GM18508 (cell line): Measurements from ENCODE around the gene MUC22.
"Not testable (repeated sequence)": the region's sequence is repeated elsewhere in the genome, so short reads cannot be mapped to it uniquely, and the experiment has no call there.

Experiments
- ATAC-seq: cut with Tn5 transposase; IDR thresholded peaks from one replicate; pipeline ENCODE4 v1.9.1; 2021; ENCODE audit warnings: moderate number of reproducible peaks; ENCODE audit not compliant: insufficient read depth, unreplicated experiment

Gene MUC22

DNA sequence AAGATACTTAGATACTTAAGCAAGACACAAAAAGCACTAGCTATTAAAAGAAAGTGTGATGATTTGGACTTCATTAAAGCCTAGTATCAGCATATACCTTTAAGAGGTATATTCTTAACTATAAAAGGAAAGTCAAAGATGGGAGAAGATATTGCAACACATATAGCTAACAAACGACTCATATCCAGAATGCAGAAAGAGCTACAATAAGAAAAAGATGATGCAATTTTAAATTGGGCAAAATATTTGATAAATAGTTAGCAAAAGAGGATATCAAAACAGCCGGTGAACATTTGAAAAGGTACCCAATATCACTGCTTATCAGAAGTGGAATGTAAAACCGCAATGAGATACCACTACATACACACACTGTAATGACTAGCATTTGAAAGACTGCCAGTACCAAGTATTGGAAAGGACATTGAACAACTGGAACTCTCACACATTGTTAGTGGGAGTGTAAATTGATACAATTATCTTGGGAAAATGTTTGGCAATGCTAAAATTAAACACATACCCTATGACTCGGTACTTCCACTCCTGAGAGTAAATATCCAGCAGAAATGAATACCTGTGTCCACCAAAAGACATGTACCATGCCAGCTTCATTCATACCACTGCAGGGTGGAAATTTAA lies 25.7 kb downstream of the MUC22 start:
- ATAC-seq, result no peak

DNA sequence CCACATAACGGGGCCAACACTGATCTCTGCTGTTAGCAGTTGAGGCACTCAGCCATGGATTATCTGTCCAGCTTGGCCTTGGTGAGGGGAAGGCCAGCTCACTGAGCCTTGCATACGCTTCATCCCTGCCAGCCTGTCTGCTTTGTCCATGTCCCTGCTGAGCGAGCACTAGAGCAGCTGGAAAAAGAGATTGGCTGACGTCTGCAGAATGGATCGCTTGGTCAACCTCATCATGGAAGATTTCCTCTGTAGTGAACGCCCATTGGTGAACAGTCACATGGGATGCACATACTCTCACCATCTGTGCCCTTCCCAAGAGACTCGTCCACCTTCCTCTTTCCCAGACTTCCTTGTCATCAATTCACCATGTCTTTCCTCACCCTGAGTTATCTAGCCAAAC lies 26.9 kb downstream of the MUC22 start:
- no peak for ATAC-seq

DNA sequence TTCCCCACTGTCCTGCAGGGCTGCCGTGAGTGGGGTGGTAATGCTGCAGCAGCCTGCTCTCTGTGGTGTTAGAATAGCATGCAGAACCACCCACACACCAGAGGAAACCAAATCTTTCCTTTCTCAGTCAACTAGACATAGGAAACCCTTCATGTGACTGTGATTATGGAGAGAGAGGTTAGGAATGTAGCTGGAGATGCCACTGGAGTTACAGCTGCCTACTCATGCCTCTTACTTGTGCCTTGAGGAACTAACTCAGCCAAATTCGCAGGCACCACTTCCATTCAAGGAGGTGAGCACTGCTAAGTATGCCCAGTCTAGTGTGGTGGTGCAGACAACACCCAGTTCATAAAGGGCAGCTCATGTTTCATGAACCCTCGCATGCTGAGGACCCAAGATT lies 27.4 kb downstream of the MUC22 start:
- ATAC-seq, result no peak

DNA sequence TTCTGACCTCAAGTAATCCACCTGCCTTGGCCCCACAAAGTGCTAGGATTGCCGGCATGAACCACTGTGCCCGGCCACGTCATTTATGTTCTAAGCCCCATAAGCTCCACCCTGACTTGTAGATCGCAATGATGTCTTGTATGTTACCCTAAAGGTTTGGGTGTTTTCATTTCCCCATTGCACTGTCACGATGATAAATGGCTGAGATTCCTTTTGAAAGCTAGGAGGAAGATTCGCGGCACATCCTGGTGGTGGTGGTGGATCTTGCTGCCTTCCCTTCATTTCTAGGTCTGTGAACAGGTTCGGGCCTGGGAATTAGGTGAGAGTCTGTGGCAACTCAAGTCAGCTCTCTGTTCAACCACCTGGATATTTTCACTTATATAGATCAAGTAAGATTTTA lies 28.3 kb downstream of the MUC22 start:
- ATAC-seq, result no peak

DNA sequence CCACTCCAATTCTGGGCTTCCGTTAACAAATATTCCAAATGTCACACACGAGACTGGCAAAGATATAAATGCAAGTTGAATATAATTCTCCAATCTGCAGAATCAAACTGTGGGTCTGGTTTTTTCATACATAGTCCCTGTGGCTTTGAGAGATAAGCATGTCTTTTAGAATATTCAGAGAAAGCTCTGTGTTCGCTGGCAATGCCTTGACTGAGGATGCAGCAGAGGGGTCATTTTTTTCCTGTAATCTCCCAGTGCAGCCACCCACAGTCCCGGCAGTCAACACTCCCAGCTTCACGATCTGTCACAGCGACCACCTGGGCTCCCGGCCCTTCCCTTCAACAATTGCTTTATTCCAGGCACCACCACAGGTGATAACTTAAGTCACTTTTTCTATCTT lies 30.5 kb downstream of the MUC22 start:
- no peak for ATAC-seq

DNA sequence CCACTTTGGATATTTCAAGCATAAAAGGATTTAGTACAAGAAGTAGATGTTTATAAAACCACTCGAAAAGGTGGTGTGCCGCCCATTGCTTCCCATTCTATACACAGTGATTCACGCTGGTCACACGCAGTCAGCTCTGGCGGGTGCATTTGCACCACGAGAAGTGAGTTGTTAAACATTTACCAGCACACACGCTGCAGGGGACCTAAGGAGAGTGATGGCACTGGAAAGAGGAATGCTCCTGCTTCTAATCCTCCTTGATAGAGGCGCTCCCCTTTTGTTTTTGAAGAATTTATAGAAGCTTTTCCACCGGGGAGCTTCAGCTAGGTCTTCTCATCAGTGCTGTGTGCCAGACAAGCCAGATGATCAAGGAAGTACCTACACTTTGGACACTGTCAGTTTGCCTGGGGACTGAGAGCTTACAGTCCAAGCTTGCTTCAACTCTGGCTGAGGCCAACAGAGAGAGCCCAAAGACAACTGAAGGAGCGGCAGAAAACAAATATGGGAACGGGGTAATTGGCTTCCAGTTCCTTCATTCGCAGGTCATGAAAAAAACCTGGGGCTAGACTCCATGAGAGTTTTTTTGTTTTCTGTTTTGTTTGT lies 31.2 kb downstream of the MUC22 start:
- no peak for ATAC-seq

DNA sequence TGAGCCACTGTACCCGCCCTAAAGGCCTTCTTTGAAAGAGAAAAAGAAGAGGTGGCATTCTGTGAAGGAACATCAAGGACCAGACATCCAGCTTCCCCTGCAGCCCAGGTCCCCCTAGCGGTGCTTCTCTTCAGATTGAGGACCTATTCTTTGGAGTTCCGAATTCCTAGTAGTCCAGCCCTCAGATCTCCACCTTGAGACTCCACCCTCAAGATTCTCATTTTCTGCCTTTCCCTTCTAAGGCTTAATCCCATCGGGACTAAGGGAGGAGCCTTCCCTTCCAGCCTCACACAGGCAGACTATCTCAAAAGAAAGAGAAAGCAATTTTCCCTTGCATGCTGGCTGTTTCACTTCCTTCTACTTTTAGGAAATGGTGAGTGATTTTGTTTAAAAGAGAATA lies 32.5 kb downstream of the MUC22 start:
- ATAC-seq, result no peak

DNA sequence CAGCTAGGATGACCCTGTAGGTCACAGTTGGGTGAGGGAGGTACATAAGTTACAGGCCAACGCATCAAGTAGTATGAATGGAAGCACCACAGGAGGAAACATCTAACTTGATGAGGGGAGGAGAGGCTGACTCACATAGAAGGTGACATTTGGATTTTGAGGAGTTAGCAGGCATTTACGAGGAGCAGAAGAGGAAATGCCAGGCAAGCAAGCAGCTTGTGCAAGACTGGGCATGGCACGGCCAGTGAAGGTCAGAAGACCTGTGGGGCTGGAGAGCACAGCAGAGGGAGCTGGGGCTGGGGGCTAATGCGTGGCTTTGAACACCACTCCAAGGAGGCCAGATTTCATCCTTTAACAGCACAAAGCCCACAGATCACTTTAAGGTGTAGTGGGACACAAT lies 37.8 kb downstream of the MUC22 start:
- no peak for ATAC-seq

DNA sequence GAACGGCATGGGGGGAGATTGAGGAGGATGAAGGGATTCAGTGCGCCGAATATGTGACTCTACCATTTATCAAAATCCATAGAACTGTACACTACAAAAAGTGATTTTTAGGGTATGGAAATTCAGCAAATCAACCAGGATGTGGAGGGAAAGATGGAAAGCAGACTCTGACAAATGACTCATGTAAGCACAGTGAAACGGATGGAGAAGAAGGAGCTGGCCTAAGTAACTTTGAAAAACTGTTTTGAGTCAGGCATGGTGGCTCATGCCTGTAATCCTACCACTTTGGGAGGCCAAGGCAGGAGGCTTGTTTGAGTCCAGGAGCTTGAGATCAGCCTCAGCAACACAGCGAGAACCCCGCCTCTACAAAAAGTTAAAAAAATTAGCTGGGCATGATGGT lies 39.2 kb downstream of the MUC22 start:
- no peak for ATAC-seq

DNA sequence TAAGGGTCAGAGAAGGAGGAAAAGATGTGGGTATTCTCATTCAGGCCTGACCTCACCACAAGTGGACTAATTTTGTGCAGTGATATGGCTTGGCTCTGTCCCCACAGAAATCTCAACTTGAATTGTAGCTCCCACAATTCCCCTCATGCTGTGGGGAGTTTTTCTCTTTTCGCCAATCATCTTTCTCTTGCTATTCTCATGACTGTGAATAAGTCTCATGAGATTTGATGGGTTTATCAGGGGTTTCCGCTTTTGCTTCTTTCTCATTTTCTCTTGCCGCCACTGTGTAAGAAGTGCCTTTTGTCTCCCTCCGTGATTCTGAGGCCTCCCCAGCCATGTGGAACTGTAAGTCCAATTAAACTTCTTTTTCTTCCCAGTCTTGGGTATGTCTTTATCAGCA lies 42.9 kb downstream of the MUC22 start:
- ATAC-seq, result not testable (repeated sequence)

DNA sequence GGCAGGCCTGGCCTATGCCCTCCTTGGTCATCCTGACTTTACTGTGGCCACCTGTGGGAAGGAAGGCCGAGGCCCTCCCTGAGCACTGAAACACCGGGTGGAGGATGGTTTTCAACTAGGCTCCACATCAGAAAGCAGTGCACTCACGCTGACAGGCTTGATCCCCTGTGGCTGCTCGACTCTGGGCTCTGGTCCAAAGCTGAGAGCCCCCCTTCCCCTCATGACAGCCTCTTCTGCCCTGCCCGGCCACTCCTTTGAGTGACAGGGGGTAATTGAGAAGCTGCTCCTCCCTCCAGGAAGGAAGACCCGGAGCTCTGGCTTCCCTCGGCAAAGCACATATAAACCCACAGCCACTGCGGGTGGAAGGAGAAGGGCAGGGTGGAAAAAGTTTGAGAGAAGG lies 43.6 kb downstream of the MUC22 start:
- no peak for ATAC-seq

DNA sequence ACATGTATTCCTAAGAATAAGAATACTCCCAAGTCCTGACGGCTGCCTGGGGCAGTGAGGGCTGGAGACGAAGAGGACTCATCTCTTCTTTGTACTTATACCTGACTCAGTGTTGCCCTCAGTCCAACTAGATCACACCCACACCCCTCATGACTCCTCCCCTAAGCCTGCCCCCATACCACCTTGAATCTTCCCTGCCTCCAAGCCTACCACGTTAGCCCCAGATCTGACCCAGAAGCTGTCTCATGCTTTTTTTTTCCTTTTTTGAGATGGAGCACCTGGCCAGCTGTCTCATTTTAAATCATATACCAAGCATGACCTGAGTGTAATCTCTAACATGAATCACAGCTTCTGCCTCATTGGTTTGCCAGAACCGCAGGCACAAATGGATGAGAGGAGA lies 45.2 kb downstream of the MUC22 start:
- ATAC-seq, result no peak

DNA sequence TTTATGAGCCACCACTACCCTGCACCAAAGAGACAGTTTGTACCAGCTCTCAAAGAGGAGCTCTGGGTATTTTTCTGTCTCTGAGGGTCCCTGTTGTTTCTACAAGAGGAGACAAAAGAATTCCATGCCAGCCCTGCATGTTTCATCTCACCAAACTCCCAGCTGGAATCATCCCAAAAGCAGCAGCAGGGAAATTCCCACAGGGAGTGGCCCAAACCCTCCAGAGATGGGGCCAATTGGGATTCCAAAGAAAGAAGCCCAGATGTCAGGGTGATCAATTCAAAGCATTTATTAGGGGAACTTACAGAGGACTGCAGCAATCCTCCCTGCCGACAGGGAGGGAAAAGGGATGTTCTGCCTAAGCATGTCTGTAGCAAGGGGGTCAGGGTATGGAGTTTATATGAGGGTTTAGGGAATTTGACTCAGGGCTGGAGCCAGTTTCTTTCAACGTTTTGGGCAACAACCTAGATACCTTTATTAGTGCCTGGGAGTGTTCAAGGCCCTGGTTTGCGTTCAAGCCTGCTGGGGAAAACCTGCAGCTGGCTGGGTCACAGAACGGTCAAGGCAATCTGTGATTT lies 47.2 kb downstream of the MUC22 start:
- no peak for ATAC-seq

DNA sequence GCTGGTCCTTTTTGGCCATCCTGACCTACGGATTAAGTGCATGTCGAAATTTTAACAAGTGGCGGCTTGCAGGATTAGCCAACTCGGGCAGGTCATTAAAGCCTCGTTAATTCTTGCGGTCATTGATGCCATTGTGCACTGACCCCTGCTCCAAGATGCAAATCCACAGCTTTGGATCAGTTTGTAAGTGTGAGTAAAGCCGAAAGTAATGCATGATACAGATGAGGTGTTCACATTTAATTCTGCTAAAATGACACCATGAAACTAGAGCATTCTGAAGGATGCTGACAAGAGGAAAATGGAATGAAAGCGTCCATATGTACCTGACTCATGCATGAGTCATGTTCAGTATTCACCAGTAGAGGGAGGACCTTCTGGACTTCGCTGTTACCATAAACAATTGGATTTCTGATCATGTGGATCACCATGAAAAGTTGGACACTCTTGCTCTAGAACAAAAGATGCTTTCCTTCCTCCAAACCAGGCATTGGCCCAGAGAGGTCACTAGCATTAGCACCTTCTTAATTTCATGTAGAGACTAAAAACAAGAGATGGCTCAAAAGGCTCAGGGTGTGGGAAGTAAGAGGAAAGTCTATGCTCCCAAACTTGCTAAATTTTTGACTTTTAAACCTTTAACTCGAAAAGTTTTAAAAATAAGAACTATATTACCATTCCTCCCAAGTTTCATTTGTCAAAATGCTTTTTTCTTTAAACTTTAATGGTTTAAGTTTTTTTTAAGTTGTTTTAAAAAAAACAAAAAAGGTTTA lies 48.0 kb downstream of the MUC22 start:
- no peak for ATAC-seq

DNA sequence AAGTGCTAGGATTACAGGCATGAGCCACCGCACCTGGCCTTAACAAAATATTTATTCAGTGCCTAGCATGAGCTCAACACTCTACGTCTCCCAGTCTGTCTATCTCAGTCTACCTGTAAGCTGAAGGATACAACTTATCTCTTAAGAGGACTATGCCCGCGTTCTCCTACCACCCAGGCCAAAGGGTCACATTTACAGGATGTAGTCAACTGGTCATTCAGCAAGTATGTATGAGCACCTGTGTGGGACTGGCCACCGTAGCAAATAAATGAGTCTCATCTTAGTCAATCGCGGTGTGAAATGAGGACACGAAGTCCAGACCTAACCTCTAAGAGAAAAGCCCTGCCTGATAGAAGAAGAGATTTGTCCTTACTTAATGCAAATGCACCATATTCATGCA lies 49.9 kb downstream of the MUC22 start:
- ATAC-seq, result no peak

DNA sequence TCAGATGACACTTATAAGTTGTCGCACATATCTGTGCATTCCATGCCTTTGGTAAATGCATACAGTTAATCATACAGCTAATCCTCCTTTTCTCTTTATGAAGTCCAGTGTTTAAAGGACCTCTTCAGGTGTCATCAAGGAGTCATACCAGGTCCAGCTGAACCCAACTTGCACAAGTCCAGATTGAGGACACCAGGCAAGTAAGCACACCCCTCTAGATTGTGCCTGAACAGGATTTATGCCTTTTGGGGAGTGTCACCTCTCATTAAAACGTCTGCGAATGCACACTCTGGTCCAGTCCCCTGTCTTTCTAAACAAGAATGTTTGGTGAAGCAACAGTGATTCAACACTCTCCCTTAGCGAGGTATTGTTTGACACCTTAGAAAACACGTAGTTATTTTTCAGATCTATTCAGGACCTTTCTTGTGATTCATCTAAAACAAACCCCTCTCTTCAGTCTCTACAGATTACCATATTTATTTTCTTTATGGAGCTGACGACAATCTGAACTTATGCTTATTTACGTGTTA lies 53.7 kb downstream of the MUC22 start:
- ATAC-seq, result no peak

DNA sequence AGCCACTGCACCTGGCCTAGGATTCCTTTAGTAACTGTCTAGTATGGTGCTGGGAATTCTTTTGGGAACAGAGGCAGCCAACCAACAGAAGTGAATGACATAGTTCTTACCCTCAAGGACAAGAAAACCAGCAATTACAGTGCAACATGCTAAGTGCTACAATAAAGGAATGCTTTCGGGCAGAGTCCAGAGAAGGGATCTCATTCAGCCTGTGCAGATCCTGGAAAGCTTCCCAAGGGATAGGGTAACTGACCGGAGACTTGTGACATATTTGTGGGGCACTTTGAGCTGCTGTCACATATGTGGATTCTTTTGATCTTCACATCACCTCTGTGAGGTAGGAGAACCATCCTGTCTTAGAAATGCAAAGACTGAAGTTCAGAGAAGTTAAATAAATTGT lies 55.3 kb downstream of the MUC22 start:
- ATAC-seq, result no peak

DNA sequence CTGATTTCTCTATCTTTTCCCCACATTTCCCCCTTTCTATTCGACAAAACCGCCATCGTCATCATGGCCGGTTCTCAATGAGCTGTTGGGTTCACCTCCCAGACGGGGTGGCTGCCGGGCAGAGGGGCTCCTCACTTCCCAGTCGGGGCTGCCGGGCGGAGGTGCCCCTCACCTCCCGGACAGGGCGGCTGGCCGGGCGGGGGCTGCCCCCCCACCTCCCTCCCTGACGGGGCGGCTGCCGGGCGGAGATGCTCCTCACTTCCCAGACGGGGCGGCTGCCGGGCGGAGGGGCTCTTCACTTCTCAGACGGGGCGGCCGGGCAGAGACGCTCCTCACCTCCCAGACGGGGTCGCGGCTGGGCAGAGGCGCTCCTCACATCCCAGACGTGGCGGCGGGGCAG lies 56.8 kb downstream of the MUC22 start:
- ATAC-seq, result not testable (repeated sequence)

DNA sequence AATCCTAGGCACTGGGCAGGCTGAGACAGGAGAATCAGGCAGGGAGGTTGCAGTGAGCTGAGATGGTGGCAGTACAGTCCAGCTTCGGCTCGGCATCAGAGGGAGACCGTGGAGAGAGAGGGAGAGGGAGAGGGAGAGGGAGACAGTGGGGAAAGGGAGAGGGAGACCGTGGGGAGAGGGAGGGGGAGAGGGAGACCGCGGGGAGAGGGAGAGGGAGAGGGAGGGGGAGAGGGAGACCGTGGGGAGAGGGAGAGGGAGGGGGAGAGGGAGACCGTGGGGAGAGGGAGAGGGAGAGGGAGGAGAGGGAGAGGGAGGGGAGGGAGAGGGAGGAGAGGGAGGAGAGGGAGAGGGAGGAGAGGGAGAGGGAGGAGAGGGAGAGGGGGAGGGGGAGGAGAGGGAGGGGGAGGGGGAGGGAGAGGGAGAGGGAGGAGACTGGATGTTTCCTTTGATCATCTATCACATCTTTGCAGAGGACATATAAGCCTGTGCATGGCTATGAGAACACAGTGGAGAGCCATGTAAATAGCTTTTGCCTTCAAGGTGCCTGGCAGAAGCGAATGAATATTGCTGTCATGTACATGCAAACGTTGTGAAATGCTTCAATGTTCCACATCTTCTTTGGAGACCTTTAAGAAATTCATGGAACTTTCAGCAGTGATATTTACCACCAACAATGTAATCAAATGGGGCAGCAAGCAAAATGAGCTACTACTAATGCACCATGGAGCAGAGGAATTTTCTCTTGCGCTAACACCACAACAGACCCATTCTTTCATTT lies 57.8 kb downstream of the MUC22 start:
- ATAC-seq, result not testable (repeated sequence)

DNA sequence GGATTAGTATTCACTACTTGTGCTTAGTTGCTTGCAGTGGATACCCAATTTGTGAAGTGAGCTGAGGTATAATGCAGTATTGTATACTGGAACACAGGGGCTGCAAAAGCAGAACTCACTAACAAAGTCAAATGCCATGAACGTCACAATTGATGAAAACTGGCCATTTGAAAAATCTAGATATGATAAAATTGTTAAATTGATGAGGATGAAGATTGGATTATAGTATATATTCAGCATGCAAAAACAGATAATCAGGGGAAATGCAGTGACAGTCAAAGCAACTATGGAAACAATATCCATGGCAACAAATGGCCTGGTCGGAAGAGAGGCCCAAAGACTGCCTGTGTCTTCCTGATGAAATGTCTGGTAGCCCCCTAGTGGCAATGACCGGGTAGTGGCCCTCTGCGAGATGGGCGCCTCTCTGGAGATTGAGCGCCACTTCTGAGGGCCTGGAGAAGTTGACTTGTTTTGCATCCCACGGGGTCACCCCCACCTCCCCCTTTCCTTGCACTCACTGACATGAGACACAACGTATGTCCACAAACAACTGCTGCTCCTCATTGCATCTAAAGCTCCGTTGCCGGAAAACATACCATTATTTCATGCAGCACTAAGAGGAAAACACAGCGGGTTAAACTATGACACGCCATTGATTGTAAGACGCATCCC lies 58.5 kb downstream of the MUC22 start:
- no peak for ATAC-seq
